HPDE6-E6E7 (cell line): ENCODE results near the gene APOF.
"Not testable (repeated sequence)": the region's sequence is repeated elsewhere in the genome, so short reads cannot be mapped to it uniquely, and the experiment has no call there.

ENCODE experiments used
- DNase-seq: peaks from one replicate; pipeline ENCODE4 v3.0.0; 2011; ENCODE audit warnings: missing footprints; ENCODE audit errors: extremely low spot score

Gene APOF

DNA sequence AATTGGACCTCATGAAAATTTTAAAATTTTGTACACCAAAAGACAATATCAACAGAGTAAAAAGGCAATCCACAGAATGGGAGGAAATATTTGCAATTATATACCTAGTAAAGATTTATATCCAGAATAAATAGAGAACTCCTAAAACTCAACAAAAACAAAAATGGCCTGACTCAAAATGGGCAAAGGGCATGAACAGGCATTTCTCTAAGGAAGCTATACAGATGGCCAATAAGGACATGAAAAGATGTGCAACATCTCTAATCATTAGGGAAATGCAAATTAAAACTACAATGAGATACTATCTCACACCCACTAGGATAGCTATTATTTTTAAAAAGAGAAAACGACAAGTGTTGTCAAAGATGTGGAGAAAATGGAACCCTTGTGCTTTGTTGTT is 10.9 kb upstream of the APOF start:
- DNase-seq: no peak

DNA sequence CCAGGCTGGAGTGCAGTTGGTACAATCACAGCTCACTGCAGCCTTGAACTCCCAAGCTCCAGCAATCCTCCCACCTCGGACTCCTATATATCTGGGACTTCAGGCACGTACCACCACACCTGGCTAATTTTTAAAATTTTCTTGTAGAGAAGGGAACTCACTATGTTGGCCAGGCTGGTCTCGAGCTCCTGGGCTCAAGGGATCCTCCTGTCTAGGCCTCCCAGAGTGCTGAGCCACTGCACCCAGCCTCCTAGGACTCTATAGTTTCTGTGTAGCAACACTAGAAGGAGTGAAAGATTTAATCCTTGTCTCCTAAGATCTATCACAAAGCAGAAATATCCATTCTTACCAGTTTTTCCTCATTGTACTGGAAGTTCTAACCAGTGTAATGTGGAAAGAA is 4.3 kb upstream of the APOF start:
- DNase-seq: no peak

DNA sequence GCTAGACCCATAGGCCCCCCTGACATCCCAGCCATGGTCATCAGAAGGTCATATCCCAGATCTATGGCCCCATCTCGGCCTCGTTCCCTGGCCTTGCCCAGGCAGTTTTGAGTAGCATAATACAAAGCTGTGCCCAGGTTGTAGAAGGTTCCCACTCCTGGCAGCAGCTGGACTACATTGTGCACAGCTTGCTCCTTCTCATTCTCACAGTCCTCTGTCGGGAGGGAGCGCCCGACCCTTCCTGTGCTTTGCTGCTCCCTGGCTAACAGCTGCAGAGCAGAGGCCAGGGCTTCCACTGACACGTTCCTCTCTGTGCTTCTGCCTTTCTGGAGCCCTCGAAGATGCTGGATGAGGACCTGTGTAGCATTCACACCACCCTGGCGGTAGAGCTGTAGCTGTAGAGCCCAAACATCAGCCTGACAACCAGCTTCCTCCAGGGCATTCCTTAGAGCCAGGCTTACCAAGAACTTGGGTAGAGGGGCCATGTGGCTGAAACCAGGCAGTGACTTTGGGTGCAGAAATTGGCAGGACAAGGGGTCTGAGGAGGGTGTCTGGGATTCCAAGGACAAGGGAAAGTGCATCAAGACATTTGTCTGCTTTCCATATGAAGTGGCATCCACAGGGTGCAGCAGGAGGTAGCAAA is 1.0 kb downstream of the APOF start:
- no peak for DNase-seq

DNA sequence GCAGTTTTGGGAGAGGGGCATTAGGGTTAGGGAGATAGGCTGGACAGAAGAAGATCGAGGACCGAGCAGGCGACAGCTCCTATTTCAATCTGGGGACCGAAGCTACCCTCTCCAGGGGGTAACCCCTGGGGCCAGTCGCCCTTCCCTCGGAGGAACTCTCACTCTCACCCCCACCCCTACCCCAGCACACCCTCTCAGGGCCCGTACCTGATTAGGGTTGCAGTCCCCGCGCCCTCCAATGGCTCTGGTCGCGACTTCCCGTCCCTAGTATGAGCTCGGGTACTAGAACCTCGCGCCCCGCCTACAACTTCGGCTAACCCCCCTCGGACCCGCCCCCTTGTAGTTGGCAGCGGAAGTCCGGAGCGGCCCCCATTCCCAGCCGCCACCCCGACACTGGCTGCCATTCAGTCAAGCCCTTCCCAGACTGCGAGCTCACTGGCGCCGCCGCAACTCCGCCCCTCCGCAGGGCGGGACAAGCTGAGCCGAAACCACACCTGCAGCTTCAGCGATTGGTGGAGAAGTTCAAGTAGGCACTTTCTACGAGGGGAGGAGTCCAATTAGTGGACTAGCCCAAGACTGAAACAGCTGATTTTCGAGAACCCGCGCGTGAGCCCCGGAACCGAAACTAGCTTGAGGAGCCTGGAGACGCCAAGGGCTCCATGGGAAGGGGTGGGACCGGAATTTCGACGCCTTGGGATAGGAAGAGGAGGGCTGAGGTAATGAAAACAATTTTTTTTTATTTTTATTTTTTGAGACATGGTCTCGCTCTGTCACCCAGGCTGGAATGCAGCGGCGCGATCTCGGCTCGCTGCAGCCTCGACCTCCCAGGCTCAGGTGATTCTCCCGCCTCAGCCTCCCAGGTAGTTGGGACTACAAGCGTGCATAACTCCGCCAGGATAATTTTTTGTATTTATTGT is 2.5 kb downstream of the APOF start, which contains the start of gene STAT2:
Gene STAT2 (minus strand): TSS at position 257 of the 917 bp plus-strand sequence. CDS start 3,536 bp downstream, outside the sequence.
- DNase-seq: peak; percentile 96

DNA sequence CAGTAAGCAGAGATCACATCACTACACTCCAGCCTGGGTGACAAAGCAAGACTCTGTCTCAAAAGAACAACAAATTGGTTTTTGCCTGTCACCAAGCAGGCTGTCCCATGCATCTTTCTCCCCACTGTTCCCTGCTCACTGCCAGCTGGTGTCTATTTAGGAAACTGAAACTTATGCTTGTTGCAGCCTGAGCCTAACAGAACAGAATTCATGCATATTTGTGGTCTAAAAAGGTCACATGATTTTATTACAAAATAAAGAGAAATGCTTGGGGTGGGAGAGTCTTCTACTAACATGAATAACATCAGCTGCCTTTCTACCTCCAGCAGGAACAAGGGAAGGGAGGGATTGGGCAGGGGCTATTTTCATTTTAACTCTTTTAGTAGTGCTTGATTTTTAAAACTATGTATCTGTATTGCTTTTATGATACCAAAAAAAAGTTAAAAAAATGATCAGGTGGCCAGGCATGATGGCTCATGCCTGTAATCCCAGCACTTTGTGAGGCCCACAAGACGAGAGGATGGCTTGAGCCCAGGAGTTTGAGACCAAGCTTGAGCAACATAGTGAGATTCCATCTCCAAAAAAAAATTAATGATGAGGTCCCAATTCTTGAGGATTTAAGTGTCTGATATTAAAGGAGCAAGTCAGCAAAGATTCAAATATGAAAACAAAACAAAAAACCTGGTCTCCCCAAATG is 3.7 kb downstream of the APOF start:
- no peak for DNase-seq

DNA sequence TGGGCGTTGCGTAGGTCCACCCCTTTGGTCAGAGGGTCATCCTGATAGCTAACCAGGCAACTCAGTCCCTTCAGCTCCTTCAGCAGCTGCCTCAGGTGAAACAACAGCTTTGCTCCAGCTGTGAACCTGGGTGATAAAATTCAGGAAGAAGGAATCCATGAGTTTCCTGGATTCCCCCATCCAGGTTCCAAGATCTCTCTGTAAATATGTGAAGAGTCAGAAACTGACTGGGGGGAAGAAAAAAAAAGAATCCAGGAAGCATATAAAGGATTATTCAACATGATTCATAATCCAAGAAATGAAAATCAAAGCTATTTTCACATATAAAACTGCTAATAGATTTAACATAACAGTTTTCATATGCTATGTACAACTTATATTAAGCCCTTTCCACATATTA is 11.3 kb downstream of the APOF start:
- no peak for DNase-seq

DNA sequence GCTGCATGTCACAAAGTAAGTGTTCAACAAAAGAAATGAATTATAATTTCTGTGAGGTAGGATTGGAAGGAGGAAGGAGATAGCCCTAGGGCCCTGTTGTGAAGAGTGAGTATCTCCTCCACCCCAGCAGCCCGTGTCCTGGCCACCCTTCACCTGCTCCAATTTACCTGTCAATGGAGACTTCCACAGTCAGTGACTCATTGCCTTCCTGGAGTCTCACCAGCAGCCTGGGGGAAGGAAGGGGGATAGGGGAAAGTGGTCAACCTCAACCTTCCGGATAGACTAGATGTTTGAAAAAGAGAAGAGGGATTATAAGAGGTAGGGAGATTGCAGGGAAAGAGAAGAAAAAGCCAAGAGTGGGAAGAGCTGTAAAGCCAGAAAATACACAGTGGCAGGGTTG is 12.0 kb downstream of the APOF start:
- DNase-seq: no peak

DNA sequence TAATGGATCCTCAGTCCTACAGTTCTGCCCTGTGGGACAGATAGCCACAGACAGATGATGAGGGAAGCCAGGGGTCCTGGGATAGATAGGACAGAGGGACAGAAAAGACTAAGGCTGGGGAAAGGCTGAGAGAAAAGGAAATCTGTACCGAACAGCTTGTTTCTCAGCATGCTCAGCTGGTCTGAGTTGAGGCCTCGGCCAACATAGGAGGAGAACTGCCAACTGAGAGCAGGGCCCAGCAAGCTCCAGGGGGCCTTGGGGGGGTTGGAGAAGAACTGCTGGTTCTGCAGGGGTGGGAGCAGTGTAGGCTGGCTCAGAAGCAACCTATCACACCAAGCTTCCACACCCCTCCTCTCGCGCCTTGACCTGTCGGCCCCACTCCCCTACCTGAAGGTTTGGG is 13.9 kb downstream of the APOF start:
- DNase-seq: no peak

DNA sequence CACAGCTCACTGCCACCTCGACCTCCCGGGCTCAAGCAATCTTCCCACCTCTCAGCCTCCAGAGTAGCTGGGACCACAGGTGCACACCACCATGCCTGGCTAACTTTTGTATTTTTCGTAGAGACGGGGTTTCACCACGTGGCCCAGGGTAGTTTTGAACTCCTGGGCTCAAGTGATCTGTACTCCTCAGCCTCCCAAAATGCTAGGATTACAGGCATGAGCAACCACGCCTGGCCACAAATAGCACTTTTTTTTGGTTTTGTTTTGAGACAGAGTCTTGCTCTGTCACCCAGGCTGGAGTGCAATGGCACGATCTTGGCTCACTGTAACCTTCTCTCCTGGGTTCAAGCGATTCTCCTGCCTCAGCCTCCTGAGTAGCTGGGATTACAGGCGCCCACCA is 15.4 kb downstream of the APOF start:
- DNase-seq: not testable (repeated sequence)

DNA sequence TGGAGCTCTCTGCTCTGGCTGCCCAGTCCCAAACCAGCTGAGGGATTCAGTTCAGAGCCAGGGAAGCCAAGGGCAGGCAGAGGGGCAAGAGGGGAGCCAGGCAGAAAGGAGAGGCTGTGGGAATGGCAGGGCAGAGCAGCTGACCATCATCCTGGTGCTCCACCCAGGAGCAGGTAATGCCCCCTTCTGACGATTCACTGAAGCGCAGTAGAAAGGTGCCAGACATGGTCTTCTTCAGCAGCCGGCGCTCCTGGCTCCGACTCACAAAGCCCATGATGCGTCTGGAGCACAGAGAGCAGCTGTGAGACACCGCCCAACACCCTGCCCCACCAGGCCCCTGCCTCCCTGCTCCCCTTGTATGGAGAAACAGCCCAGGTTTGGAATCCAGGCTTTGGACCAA is 16.0 kb downstream of the APOF start:
- no peak for DNase-seq

DNA sequence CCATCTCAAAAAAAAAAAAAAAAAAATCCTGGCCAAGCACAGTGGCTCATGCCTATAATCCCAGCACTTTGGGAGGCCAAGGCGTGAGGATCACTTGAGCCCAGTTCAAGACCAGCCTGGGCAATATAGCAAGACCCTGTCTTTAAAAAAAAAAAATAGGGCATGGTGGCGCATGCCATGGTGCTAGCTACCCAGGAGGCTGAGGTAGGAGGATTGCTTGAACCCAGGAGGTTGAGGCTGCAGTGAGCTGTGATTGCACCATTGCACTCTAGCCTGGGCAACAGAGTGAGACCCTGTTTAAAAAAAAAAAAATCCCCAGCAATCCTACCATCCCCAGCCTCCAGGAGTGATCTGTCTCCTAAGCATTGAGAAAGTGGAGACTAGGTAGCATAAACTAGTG is 20.4 kb downstream of the APOF start:
- not testable (repeated sequence) for DNase-seq

DNA sequence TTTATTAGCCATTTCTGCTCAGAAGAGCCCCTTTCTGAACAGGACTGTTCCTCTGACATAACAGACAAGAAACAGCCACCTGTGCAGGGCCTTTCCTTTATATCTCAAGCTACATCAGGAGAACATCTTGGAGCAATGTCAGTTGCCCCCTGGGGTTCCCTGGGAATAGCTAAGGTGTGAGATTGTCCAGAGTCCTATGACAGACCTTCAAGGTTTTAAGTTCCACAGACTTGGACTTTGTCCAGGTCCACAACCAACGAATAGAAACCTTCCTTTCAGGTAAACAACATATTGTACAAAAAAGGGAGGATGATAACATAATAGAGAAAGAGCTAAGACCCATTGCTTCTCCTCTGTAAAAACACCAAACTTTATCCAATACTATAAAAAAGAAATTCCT is 21.0 kb downstream of the APOF start:
- no peak for DNase-seq

DNA sequence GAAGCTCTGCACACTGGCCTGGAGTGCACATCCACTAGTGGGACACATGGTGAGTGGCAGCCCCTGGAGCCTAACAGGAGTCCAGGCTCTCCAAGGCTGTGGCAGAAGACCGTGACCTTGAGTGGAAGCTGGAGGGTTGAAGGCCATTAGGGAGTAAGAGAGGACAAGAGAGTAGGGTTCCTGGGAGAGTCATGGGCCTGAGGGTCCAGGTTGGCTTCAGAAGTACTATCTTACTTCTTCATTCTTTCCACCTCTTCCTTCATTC is 23.6 kb downstream of the APOF start:
- no peak for DNase-seq

DNA sequence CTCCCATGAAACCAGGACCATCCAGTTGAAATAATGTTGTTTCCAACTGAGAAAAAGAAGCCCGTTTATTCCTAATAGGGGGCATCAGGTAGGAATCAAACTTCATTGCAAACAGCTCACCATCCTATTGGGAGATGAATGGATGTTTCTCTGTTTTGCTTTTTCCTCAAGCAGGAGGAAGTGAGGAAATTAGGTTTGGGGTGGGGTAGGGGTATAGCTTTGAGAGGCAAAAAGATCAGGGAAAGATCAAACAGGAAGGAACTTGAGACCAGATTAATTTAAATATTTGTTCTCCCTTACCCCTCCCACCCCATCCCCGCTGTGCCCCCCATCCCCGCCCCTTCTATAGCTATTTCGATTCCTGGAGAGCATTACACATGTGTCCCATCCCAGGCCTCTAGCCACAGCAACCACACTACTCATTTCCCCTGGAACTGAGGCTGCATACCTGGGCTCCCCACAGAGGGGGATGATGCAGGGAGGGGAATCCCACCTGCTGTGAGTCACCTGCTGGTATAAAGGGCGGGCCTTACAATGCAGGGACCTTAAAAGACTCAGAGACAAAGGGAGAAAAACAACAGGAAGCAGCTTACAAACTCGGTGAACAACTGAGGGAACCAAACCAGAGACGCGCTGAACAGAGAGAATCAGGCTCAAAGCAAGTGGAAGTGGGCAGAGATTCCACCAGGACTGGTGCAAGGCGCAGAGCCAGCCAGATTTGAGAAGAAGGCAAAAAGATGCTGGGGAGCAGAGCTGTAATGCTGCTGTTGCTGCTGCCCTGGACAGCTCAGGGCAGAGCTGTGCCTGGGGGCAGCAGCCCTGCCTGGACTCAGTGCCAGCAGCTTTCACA is 24.1 kb downstream of the APOF start, which contains the start of gene IL23A:
Gene IL23A (plus strand): TSS at position 577 of the 850 bp plus-strand sequence. CDS start 161 bp downstream, at position 738.
- DNase-seq: peak; percentile 72

DNA sequence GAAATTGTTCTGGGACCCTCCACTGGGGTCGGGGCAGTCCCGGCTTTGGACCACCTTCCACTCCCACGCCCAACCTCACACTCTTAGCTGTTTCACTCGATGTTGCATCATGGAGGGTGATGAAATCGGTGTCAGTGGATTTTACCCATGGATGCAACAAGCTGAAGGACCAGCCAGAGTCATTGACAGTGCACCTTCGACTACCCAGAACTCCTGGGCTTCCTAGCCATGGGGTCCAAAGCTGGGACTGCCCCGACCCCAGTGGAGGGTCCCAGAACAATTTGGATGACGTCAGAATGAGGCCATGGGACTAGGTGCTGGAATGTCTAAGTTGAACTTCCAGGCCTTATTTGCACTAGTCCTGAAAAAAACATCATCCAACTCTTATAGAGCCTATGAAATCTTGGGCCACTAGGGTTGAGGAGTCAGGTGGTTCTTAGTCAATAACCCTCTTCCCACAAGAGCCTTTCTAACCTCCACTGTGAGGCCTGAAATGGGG is 24.9 kb downstream of the APOF start:
- DNase-seq: no peak

DNA sequence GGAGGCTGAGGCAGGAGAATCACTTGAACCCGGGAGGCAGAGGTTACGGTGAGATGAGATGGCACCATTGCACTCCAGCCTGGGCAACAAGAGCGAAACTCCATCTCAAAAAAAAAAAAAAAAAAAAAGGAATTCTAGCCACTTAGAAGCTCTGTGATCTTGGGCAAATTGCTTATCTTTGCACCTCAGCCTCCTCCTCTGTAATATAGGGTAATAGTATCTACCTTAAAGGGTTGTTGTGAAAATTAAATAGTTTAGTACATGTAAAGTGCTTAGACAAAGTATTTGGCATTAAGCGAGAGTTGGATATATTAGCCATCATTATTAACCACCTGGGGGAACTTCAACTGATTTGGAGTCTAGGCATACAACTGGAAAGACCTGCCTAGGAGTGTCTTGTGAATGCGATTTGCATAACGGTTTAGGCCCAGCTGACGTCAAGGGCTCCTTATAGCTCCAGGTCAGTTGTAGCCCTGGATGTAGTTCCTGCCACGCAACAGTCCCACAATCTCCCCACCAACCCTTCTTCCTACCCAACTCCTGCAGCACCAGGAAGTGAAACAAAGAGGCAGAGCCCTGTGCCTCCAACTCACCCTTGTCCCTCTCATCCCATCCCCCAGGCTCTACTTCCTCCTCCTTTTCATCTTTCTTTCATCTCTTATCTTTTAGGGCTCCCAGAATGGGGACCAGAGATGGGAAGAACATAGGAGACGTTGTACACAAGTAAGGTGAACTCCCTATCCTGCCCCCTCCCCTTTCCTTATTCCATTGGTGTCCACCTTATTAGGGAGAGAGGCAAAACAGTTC is 26.1 kb downstream of the APOF start:
- DNase-seq: no peak

DNA sequence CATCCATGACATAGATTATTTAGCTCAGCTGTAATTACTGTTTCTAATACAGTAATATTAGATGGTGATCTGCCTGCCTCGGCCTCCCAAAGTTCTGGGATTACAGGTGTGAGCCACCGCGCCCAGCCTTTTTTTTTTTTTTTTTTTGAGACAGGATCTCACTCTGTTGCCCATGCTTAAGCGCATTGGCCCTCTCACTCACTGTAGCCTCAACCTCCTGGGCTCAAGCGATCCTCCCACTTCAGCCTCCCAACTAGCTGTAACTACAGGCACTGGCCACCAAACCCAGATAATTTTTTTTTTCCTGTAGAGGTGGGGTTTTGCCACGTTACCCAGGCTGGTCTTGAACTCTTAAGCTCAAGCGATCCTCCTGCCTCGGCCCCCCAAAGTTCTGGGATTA is 27.1 kb downstream of the APOF start:
- not testable (repeated sequence) for DNase-seq

DNA sequence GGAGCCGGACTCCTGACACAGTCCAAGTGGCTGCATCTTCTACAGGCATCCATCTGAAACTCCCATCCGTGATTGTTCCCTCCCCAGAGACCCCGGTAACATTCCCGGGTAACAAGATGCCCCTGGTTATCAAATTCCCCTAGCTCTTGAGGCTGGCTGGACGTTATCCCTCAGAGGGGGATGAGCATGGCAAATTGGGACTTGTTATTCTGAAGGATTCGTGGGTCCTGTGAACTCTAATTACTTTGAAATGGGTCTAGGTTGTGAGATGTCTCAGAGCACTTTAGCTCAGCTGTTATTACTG is 28.2 kb downstream of the APOF start:
- no peak for DNase-seq

DNA sequence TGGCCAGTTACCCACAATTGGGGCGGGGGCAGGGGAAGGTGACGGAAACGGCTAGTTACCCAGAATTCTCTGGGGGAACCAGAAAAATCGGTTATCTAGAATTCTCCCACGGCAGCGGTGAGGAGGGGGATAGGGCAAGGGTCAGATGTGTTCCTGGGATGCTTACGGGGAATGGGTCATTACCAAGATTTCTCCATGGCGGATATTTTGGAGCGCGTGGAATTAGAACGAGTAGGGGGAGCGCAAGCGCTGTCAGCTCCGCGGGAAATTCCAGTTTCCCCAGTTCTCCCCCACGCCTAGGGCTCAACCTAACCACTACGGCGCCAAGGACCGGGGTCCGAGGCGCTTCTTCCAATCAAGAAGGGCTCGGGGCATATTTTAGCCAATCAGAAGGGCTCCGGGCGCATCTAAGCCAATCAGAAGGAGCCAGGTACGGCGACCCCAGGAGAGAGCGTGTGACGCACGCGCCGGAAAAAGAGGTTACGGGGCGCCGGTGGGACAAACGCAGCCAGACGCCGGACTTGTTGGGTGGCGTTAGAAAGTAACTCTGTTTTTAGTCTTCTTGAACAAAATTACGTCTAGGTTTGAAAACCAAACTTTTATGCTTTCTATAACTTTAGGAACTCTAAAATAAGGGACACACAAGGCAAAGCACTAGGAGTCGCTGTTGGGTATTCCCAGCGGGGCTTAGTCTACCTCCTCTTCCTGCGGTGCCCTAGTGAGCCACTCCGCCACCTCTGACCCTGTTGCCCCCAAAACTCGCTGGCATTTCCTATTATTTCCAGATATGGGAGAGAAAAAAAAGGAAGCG is 28.8 kb downstream of the APOF start, which contains the start of gene PAN2:
Gene PAN2 (minus strand): TSS at position 322 of the 811 bp plus-strand sequence. CDS start 906 bp downstream, outside the sequence.
- DNase-seq: peak; percentile 98

DNA sequence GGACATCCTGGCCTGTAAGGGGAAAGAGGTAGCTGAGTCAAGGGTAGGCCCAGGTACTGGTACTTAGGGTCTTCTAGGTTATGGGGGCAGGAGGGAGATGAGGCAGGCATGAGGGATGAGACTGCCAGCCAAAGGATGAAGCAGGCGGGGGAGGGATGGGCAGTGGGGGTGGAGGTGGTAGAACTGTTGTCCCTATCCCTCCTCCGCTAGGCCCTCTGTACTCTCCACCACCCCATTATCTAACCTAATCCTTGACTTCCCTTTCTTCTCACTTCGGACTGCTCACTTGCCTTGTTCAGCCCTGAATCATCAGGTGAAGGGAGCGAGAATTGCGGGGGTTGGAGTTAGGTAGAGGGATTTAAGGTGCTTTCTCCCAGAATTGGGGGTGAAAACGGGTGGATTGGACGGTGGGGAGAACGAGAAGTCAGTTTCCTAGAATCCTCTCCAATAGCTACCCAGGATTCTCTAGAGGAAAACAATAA is 29.4 kb downstream of the APOF start:
- DNase-seq: peak; percentile 23
